Astrocyte (in vitro differentiated cells and primary cell): Measurements from ENCODE around the gene TUG1. TPM values are rescaled to one million over a fixed set of nuclear protein-coding genes. Genes with fewer than 3 reads are reported as not detected.
A peak's percentile ranks its signal among the peaks of the same experiment; 100 is the strongest.

Experiments
- DNase-seq: peaks from one replicate; pipeline ENCODE4 v3.0.0-alpha.2; 2010; ENCODE audit warnings: low read depth
- FAIRE-seq: peaks from 2 replicates; lab custom pipeline; 2011; peaks lifted over from hg19 to GRCh38; lab: Jason Lieb, UNC
- H2AFZ ChIP-seq: 2 replicates; pipeline ENCODE4 v1.6.0; 2012; ENCODE audit warnings: low read depth, low read length, inconsistent platforms
- H3K27ac ChIP-seq: 2 replicates; pipeline ENCODE4 v1.5.1; 2011; ENCODE audit warnings: low read depth, low read length, inconsistent platforms
- H3K27me3 ChIP-seq: 2 replicates; pipeline ENCODE4 v1.6.0; 2011; ENCODE audit warnings: low read length, inconsistent platforms; ENCODE audit not compliant: insufficient read depth
- H3K36me3 ChIP-seq: 2 replicates; pipeline ENCODE4 v1.5.1; 2011; ENCODE audit warnings: low read length, inconsistent platforms; ENCODE audit not compliant: insufficient read depth
- H3K4me1 ChIP-seq: 2 replicates; pipeline ENCODE4 v1.5.1; 2011; ENCODE audit warnings: low read length, inconsistent platforms; ENCODE audit not compliant: insufficient read depth
- H3K4me2 ChIP-seq: 2 replicates; pipeline ENCODE4 v1.6.0; 2012; ENCODE audit warnings: low read length, inconsistent platforms
- H3K4me3 ChIP-seq: 2 replicates; pipeline ENCODE4 v1.5.1; 2011; ENCODE audit warnings: low read depth, mild to moderate bottlenecking, low read length, inconsistent platforms; ENCODE audit not compliant: insufficient read depth
- H3K79me2 ChIP-seq: 2 replicates; pipeline ENCODE4 v1.6.0; 2012; ENCODE audit warnings: mild to moderate bottlenecking, low read length, inconsistent platforms; ENCODE audit not compliant: insufficient read depth
- H3K9ac ChIP-seq: 2 replicates; pipeline ENCODE4 v1.6.0; 2012; ENCODE audit warnings: mild to moderate bottlenecking, low read length, inconsistent platforms
- H3K9me3 ChIP-seq: 2 replicates; pipeline ENCODE4 v1.5.1; 2012; ENCODE audit warnings: low read depth, mild to moderate bottlenecking, low read length, inconsistent platforms; ENCODE audit not compliant: insufficient read depth
- H4K20me1 ChIP-seq: 2 replicates; pipeline ENCODE4 v1.6.0; 2012; ENCODE audit warnings: low read length, inconsistent platforms; ENCODE audit not compliant: insufficient read depth
- H3K27ac Mint-ChIP-seq: one replicate; pipeline ENCODE4 v1.8.0; 2021; ENCODE audit warnings: mild to moderate bottlenecking, mixed read lengths; ENCODE audit not compliant: unreplicated experiment
- H3K27me3 Mint-ChIP-seq: one replicate; pipeline ENCODE4 v1.8.0; 2021; ENCODE audit warnings: low read depth, mixed read lengths; ENCODE audit not compliant: unreplicated experiment
- H3K36me3 Mint-ChIP-seq: one replicate; pipeline ENCODE4 v1.8.0; 2021; ENCODE audit warnings: low read depth, mixed read lengths; ENCODE audit not compliant: unreplicated experiment
- H3K4me1 Mint-ChIP-seq: one replicate; pipeline ENCODE4 v1.8.0; 2021; ENCODE audit warnings: low read depth, mixed read lengths; ENCODE audit not compliant: unreplicated experiment
- H3K4me3 Mint-ChIP-seq: one replicate; pipeline ENCODE4 v1.8.0; 2021; ENCODE audit warnings: mild to moderate bottlenecking, moderate library complexity, mixed read lengths; ENCODE audit not compliant: unreplicated experiment
- H3K9me3 Mint-ChIP-seq: one replicate; pipeline ENCODE4 v1.8.0; 2021; ENCODE audit warnings: mild to moderate bottlenecking, mixed read lengths; ENCODE audit not compliant: unreplicated experiment
- EZH2 ChIP-seq: IDR thresholded peaks from 2 replicates; pipeline ENCODE4 v1.6.1; 2012; ENCODE audit warnings: mild to moderate bottlenecking, low read length, inconsistent platforms; ENCODE audit not compliant: insufficient read depth
- total RNA-seq: library from RNA; stranded (reverse); gene quantifications from 2 replicates; pipeline ENCODE4 v1.2.1, GENCODE V29; 2021
- TF ChIP-seq, protein P1 (sequence below): IDR thresholded peaks from 2 replicates; pipeline ENCODE4 v1.5.1; 2011; ENCODE audit warnings: low read depth, mild to moderate bottlenecking, inconsistent platforms, low read length, moderate library complexity; ENCODE audit not compliant: insufficient read depth

Gene TUG1
- total RNA-seq, 1 donor from 2014 or later: 107 TPM

- no peak overlapping the region for H3K9ac ChIP-seq
- no peak overlapping the region for H3K27ac Mint-ChIP-seq
- H3K36me3 ChIP-seq: peaks cover 6% of the 10 kb centered on the region
- H3K27me3 Mint-ChIP-seq: no peaks in the 10 kb centered on the region
- H3K4me2 ChIP-seq: peak overlapping the region; percentile 16
- DNase-seq (no peak), FAIRE-seq (no peak)
- peaks cover 81% of the 10 kb centered on the region for H3K79me2 ChIP-seq
- H3K9me3 ChIP-seq: no peaks in the 10 kb centered on the region
- no peaks in the 10 kb centered on the region for H3K9me3 Mint-ChIP-seq
- no peak overlapping the region for H3K4me3 Mint-ChIP-seq
- H3K36me3 Mint-ChIP-seq: peaks cover 10% of the 10 kb centered on the region
- H4K20me1 ChIP-seq: peaks cover 32% of the 10 kb centered on the region
- TF ChIP-seq, protein P1, sequence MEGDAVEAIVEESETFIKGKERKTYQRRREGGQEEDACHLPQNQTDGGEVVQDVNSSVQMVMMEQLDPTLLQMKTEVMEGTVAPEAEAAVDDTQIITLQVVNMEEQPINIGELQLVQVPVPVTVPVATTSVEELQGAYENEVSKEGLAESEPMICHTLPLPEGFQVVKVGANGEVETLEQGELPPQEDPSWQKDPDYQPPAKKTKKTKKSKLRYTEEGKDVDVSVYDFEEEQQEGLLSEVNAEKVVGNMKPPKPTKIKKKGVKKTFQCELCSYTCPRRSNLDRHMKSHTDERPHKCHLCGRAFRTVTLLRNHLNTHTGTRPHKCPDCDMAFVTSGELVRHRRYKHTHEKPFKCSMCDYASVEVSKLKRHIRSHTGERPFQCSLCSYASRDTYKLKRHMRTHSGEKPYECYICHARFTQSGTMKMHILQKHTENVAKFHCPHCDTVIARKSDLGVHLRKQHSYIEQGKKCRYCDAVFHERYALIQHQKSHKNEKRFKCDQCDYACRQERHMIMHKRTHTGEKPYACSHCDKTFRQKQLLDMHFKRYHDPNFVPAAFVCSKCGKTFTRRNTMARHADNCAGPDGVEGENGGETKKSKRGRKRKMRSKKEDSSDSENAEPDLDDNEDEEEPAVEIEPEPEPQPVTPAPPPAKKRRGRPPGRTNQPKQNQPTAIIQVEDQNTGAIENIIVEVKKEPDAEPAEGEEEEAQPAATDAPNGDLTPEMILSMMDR: no peak
- no peak for TF ChIP-seq EZH2
- H3K4me1 Mint-ChIP-seq: peaks cover 7% of the 10 kb centered on the region
- H2AFZ ChIP-seq: no peak overlapping the region
- H3K27ac ChIP-seq: no peak overlapping the region
- peaks cover 1% of the 10 kb centered on the region for H3K4me1 ChIP-seq
- H3K4me3 ChIP-seq: no peak overlapping the region
- H3K27me3 ChIP-seq: no peaks in the 10 kb centered on the region
Observed at GRCh38 chr22:30964858-30965257, 4.2 kb upstream of the TUG1 start.

DNA sequence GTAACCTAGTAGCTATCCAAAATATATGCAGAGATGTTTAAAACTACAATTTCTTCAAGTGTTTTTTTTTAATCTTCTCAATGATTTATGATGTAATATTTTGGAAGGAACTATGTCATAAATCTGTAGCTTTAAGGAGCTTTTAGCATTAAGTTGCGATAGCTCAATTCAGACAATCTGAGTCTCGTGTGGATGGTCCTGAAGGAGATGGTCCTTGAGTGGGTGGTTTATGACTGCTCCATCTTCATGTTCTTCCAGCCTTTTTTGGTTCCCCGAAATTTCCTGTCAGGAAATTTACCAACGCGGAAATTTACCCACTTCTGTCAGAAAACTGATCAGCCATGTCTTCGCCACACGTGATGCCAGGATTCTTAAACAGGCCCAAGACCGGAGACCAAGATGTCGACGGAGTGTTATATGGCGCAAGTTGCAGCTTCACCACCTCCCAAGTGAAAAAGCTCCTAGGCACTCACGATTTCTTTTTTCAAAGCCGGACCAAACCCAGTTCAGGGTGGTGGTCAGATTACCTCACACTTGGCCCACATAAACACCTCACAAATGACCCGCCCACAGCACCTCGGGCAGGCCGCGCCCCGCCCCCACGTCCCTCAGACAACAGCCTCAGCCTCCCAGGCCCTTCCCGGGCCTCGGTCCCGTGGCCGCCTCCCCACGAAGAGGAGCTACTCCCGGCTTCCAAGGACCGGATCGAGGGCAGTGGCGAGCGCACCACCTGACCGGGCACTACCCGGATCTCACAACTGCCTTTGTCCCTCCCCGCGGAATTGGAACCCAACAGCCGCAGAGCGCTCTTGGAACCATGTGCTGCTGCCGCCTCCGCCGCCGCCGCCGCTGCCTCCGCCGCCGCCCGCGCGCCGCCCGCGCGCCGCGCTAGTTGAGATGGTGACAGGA is 796 bp upstream of the TUG1 start, which contains the start of gene MORC2:
TSS of gene MORC2 (minus strand) at position 760 of the 909 bp plus-strand sequence. CDS start 885 bp downstream, outside the sequence.
- TF ChIP-seq, protein P1: no peak
- no peak for TF ChIP-seq EZH2
- Mint-ChIP-seq H3K36me3 (peaks cover 22% of the 10 kb centered on the region), H3K27ac (peak within 1 kb of the TSS; percentile 95), H3K4me3 (peak within 1 kb of the TSS; percentile 92), H3K27me3 (no peaks in the 10 kb centered on the region), H3K9me3 (peaks cover 5% of the 10 kb centered on the region), H3K4me1 (peaks cover 31% of the 10 kb centered on the region)
- Histone ChIP-seq H2AFZ (peak within 1 kb of the TSS; percentile 77), H3K9me3 (no peaks in the 10 kb centered on the region), H3K36me3 (peaks cover 15% of the 10 kb centered on the region), H3K4me1 (peaks cover 13% of the 10 kb centered on the region), H3K9ac (peak within 1 kb of the TSS; percentile 91), H3K27ac (peak within 1 kb of the TSS; percentile 93), H3K27me3 (no peaks in the 10 kb centered on the region), H4K20me1 (peaks cover 59% of the 10 kb centered on the region), H3K4me3 (peak within 1 kb of the TSS; percentile 90), H3K4me2 (peak within 1 kb of the TSS; percentile 93), H3K79me2 (peaks cover 90% of the 10 kb centered on the region)
- DNase-seq: peak; percentile 38
- no peak for FAIRE-seq
